GM23248 (cell line): ENCODE data around the gene RAPGEF4. TPM values are rescaled to one million over a fixed set of nuclear protein-coding genes. Genes with fewer than 3 reads are reported as not detected.
A peak's percentile ranks its signal among the peaks of the same experiment; 100 is the strongest.

ENCODE experiments used
- DNase-seq: peaks from one replicate; pipeline ENCODE4 v3.0.0-alpha.2; 2015
- H2AFZ ChIP-seq: fragments of 200-600 bp; sonication (generic); 2 replicates; pipeline ENCODE4 v1.6.1; 2016; ENCODE audit warnings: antibody characterized with exemption
- H3F3A ChIP-seq: fragments of 200-600 bp; sonication (generic); 2 replicates; pipeline ENCODE4 v1.6.1; 2016; ENCODE audit warnings: mild to moderate bottlenecking, antibody characterized with exemption, mixed run types; ENCODE audit not compliant: insufficient read depth
- H3K27ac ChIP-seq: fragments of 200-600 bp; sonication (generic); 2 replicates; pipeline ENCODE4 v1.5.1; 2016; ENCODE audit warnings: mild to moderate bottlenecking
- H3K27me3 ChIP-seq: fragments of 200-600 bp; sonication (generic); replicated peaks from 2 replicates; pipeline ENCODE4 v1.6.1; 2016; ENCODE audit warnings: mild to moderate bottlenecking; ENCODE audit not compliant: insufficient read depth
- H3K36me3 ChIP-seq: fragments of 200-600 bp; sonication (generic); 2 replicates; pipeline ENCODE4 v1.6.1; 2016; ENCODE audit warnings: low read depth, mild to moderate bottlenecking
- H3K4me1 ChIP-seq: fragments of 200-600 bp; sonication (generic); 2 replicates; pipeline ENCODE4 v1.6.1; 2016; ENCODE audit warnings: mild to moderate bottlenecking; ENCODE audit not compliant: insufficient read depth
- H3K4me2 ChIP-seq: fragments of 200-600 bp; sonication (generic); one replicate; pipeline ENCODE4 v1.6.1; 2016; ENCODE audit warnings: mild to moderate bottlenecking; ENCODE audit not compliant: unreplicated experiment
- H3K4me3 ChIP-seq: fragments of 200-600 bp; sonication (generic); 2 replicates; pipeline ENCODE4 v1.5.1; 2016; ENCODE audit warnings: mild to moderate bottlenecking
- H3K79me2 ChIP-seq: fragments of 200-600 bp; sonication (generic); 2 replicates; pipeline ENCODE4 v1.6.1; 2016; ENCODE audit warnings: mild to moderate bottlenecking; ENCODE audit not compliant: insufficient read depth
- H3K9ac ChIP-seq: fragments of 200-600 bp; sonication (generic); 2 replicates; pipeline ENCODE4 v1.6.1; 2016; ENCODE audit warnings: mild to moderate bottlenecking
- H3K9me2 ChIP-seq: fragments of 200-600 bp; sonication (generic); 2 replicates; pipeline ENCODE4 v1.6.1; 2016; ENCODE audit warnings: mixed run types, mild to moderate bottlenecking, moderate library complexity; ENCODE audit not compliant: insufficient read depth
- H3K9me3 ChIP-seq: fragments of 200-600 bp; sonication (generic); one replicate; pipeline ENCODE4 v1.6.1; 2017; ENCODE audit warnings: low read depth
- H4K20me1 ChIP-seq: fragments of 200-600 bp; sonication (generic); 2 replicates; pipeline ENCODE4 v1.6.0; 2016; ENCODE audit not compliant: insufficient read depth
- EZH2 ChIP-seq: fragments of 200-600 bp; sonication (generic); IDR thresholded peaks from 2 replicates; pipeline ENCODE4 v1.6.1; 2018; ENCODE audit warnings: antibody characterized with exemption, mild to moderate bottlenecking; ENCODE audit not compliant: insufficient read depth, poor library complexity, severe bottlenecking
- EZH2phosphoT487 ChIP-seq: fragments of 200-600 bp; sonication (generic); IDR thresholded peaks from 2 replicates; pipeline ENCODE4 v1.6.1; 2018; ENCODE audit warnings: antibody characterized with exemption, moderate library complexity, mild to moderate bottlenecking, low read depth; ENCODE audit not compliant: insufficient read depth
- WGBS, 2 experiments: methylation state at CpG; one replicate each; pipeline ENCODE4 v1.1.6; 2015 to 2017; ENCODE audit warnings: low lambda C conversion rate in 2 of 2, low coverage in 1 of 2; ENCODE audit errors: missing lambda C conversion rate in 2 of 2; 5-methylcytosine and 5-hydroxymethylcytosine counted together
- in situ Hi-C: fragments of 300-500 bp; cut with MboI; formaldehyde crosslinking; loops from 2 replicates; pipeline ENCODE4 v1.15.0; 2020
- polyA plus RNA-seq: library from polyadenylated mRNA; unstranded; fragments of >200 nt; fragmentation: Nextera tagmentation; extraction: Ambion mirVana; gene quantifications from 2 replicates; pipeline ENCODE4 v1.2.1, GENCODE V29; 2016
- total RNA-seq: library from RNA; depleted of rRNA; stranded (reverse); fragments of >200 nt; shearing (Covaris generic); gene quantifications from 2 replicates; pipeline ENCODE4 v1.2.3, GENCODE V29; 2014

RAPGEF4 gene
- total and polyA plus RNA-seq, 2 experiments from 2014 or later = 2.2 TPM; not detected in 1

DNA sequence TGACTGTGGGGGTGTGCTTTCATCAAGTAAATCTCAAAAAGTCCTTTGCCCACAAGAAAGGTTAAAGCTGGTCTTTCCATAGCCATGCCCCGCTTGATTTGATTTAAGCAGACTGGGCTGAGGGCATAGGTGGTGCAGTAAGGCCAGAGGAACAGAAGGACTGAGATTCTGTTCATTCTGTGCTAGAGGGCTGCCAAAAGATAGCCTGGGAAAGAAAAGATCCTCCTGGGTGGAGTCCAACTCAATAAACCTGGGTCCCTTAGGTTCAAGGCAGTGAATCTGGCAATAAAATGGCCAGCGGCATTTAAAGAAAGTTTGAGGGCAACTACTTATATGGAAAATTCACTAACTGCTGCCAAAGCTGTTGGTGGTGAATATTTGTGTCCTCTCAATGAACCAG, 280.8 kb downstream of the RAPGEF4 start:
- TF ChIP-seq EZH2 (no peak), EZH2phosphoT487 (no peak)
- no peaks in the 10 kb centered on the region for H3K4me1 ChIP-seq
- no peaks in the 10 kb centered on the region for H4K20me1 ChIP-seq
- no peaks in the 10 kb centered on the region for H3K9me3 ChIP-seq
- H3K36me3 ChIP-seq = no peaks in the 10 kb centered on the region
- in situ Hi-C loops = no loop called here
- 76 to 81% methylated on average over 2 of the region's 2 CpGs for WGBS, 2 experiments
- H2AFZ ChIP-seq = no peak overlapping the region
- no peak overlapping the region for H3K9ac ChIP-seq
- H3K27me3 ChIP-seq = no peaks in the 10 kb centered on the region
- H3K4me2 ChIP-seq = no peak overlapping the region
- no peaks in the 10 kb centered on the region for H3F3A ChIP-seq
- DNase-seq = no peak
- H3K9me2 ChIP-seq = no peaks in the 10 kb centered on the region
- H3K27ac ChIP-seq = no peak overlapping the region
- H3K79me2 ChIP-seq = no peaks in the 10 kb centered on the region
- H3K4me3 ChIP-seq = no peak overlapping the region

DNA sequence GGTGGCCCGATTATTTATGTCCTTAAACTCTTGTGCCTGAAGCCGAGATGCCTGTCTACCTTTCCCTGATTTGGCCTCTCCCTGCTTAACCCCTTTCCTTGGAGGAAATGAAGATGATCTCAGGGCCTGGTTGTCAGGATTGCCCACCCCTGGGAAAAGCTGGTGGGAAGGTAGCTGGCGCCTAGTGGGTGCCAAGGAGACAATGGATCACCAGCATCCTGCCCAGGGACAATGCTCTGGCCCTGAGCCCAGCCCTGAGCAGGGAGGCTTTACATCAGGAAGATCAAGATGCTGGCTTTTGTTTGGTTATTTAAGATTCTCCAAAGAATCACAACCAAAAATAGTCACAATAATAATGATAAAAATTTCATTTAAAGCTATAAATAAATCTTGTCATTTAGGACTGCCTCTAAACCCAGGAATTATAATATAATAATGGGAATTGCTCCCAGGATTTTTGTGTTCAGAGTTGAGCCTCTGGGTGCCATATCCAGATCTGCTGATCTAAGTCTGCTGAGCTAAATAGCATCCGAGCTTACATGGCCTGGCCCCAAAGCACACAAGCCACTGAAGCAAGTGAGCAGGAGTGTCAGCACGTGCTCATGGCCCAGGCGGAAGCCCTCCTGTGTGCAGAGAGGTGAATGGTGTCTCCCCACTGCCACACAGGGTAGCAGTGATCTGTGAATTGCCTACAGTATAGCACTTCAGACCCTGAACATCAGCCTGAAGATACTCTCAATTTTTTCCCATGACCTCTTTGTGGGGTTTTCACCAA, 282.2 kb downstream of the RAPGEF4 start:
- no peaks in the 10 kb centered on the region for H3K9me3 ChIP-seq
- in situ Hi-C loops = no loop called here
- H3K79me2 ChIP-seq = no peaks in the 10 kb centered on the region
- TF ChIP-seq EZH2phosphoT487 (no peak), EZH2 (no peak)
- no peak overlapping the region for H3K27ac ChIP-seq
- no peak overlapping the region for H3K4me3 ChIP-seq
- no peaks in the 10 kb centered on the region for H3K4me1 ChIP-seq
- no peaks in the 10 kb centered on the region for H3F3A ChIP-seq
- H4K20me1 ChIP-seq = no peaks in the 10 kb centered on the region
- no peaks in the 10 kb centered on the region for H3K27me3 ChIP-seq
- no peak overlapping the region for H2AFZ ChIP-seq
- no peak for DNase-seq
- no peak overlapping the region for H3K9ac ChIP-seq
- H3K36me3 ChIP-seq = no peaks in the 10 kb centered on the region
- 70 to 75% methylated on average over 6 of the region's 6 CpGs for WGBS, 2 experiments
- no peak overlapping the region for H3K4me2 ChIP-seq
- no peaks in the 10 kb centered on the region for H3K9me2 ChIP-seq

DNA sequence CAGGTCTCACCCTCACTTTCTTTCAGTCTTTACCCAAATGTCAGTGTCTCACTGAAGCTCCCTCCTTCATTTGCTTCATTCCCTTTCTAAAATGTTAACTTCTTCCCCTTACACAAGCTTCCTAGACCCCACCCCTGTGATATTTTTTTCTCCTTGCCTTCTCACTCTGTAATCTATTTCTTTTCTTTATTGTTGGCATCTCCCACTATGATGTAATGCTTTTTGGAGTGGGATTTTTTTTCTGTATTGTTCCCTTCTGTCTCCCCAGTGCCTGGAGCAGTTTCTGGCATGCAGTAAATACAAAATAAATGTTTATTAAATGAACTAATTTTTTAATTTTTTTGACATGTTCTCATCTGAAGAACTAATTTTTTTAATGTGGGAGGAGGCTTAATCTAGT, 284.1 kb downstream of the RAPGEF4 start:
- Histone ChIP-seq H3K27me3 (no peaks in the 10 kb centered on the region), H3K4me1 (no peaks in the 10 kb centered on the region), H3K4me3 (no peak overlapping the region), H4K20me1 (no peaks in the 10 kb centered on the region), H3K27ac (no peak overlapping the region), H3K9me3 (no peaks in the 10 kb centered on the region), H3F3A (no peaks in the 10 kb centered on the region), H3K79me2 (no peaks in the 10 kb centered on the region), H2AFZ (no peak overlapping the region), H3K4me2 (no peak overlapping the region), H3K9me2 (no peaks in the 10 kb centered on the region), H3K36me3 (no peaks in the 10 kb centered on the region), H3K9ac (no peak overlapping the region)
- TF ChIP-seq EZH2phosphoT487 (no peak), EZH2 (no peak)
- DNase-seq = no peak
- in situ Hi-C loops = no loop called here

DNA sequence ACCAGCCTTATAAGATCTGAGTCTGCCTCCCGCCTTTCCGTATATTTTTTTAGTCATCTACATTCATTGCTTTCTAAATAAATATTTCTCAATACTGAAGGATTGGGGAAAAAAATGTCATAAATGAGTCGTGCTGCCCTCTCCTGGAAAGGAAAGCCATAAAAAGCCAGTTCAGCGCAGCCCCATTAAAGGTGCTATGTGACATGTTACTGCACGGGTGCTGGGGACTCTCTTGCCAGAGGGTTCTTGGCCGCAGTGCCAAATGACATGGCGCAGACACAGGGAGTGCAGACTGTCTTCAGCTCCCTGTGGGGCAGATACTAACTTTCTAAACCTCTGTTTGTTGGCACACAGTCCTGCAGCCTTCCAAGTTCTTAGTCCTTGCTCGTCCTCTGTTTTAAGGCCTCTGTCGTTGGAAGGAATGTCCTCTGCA, 286.3 kb downstream of the RAPGEF4 start:
- Histone ChIP-seq H3K9me2 (no peaks in the 10 kb centered on the region), H3K79me2 (no peaks in the 10 kb centered on the region), H3K27ac (no peak overlapping the region), H3K27me3 (no peaks in the 10 kb centered on the region), H3K4me2 (no peak overlapping the region), H3K9me3 (no peaks in the 10 kb centered on the region), H4K20me1 (no peaks in the 10 kb centered on the region), H3K4me1 (no peaks in the 10 kb centered on the region), H3K36me3 (no peaks in the 10 kb centered on the region), H3F3A (no peaks in the 10 kb centered on the region), H3K4me3 (no peak overlapping the region), H2AFZ (no peak overlapping the region), H3K9ac (no peak overlapping the region)
- no peak for TF ChIP-seq EZH2
- no peak for TF ChIP-seq EZH2phosphoT487
- DNase-seq = peak; percentile 72
- WGBS, 2 experiments = 46 to 47% methylated on average over 9 of the region's 9 CpGs
- in situ Hi-C loops = no loop called here
